GM12878 (cell line): Measurements from ENCODE around the gene KCNQ1OT1. TPM values are rescaled to one million over a fixed set of nuclear protein-coding genes. Genes with fewer than 3 reads are reported as not detected.

ENCODE experiments used
- ATAC-seq: fragments of 200-7000 bp; cut with Tn5 transposase; 3 replicates; pipeline ENCODE4 v1.9.1; 2020; ENCODE audit warnings: mild to moderate bottlenecking, moderate library complexity
- BruUV-seq: library from RNA; stranded (reverse); fragments of 400-500 nt; replicated peaks from 2 replicates; lab custom pipeline; 2021; lab: Mats Ljungman, UMichigan
- CTCF ChIA-PET: fragments of 300-600 bp; sonication (Branson Sonifier 250); formaldehyde crosslinking; extraction: SDS; loops from one replicate; lab custom pipeline; 2021; ENCODE audit warnings: inconsistent platforms; lab: Yijun Ruan, JAX
- POLR2A ChIA-PET: fragments of 350-600 bp; formaldehyde crosslinking; extraction: SDS; loops from one replicate; lab custom pipeline; 2021; ENCODE audit warnings: inconsistent platforms; lab: Charles Lee
- RAD21 ChIA-PET: fragments of 300-600 bp; sonication (Branson Sonifier 250); formaldehyde crosslinking; loops from one replicate; lab custom pipeline; 2023; ENCODE audit warnings: antibody characterized with exemption; ENCODE audit not compliant: unreplicated experiment; lab: Charles Lee
- SMC1A ChIA-PET: fragments of 300-600 bp; sonication (Branson Sonifier 250); formaldehyde crosslinking; loops from one replicate; lab custom pipeline; 2023; ENCODE audit not compliant: unreplicated experiment, uncharacterized antibody; lab: Charles Lee
- DNase-seq: peaks from one replicate; pipeline ENCODE4 v3.0.0-alpha.2; 2011; ENCODE audit warnings: low read depth, low spot score
- FAIRE-seq: peaks from 3 replicates; lab custom pipeline; 2011; peaks lifted over from hg19 to GRCh38; lab: Jason Lieb, UNC
- H2AFZ ChIP-seq: 2 replicates; pipeline ENCODE4 v1.6.0; 2011; ENCODE audit warnings: low read depth, low read length, control low read depth; ENCODE audit not compliant: control insufficient read depth
- H3K27ac ChIP-seq: 2 replicates; pipeline ENCODE4 v1.5.1; 2011; ENCODE audit warnings: control low read depth; ENCODE audit not compliant: control insufficient read depth, insufficient read depth
- H3K27me3 ChIP-seq, 2 experiments: replicated peaks in 1 of 2; 2 replicates each; pipeline versions ENCODE4 v1.6.0 to v1.6.1; 2011; ENCODE audit warnings: low read length in 1 of 2; ENCODE audit not compliant: control insufficient read depth in 2 of 2, insufficient read depth in 2 of 2
- H3K36me3 ChIP-seq, 2 experiments: 2 replicates each; pipeline ENCODE4 v1.5.1; 2011; ENCODE audit warnings: low read length in 1 of 2; ENCODE audit not compliant: control insufficient read depth in 2 of 2, insufficient read depth in 2 of 2
- H3K4me1 ChIP-seq: 2 replicates; pipeline ENCODE4 v1.6.1; 2011; ENCODE audit warnings: mild to moderate bottlenecking, low read length, moderate library complexity, mixed read lengths; ENCODE audit not compliant: control insufficient read depth, insufficient read depth
- H3K4me2 ChIP-seq: 2 replicates; pipeline ENCODE4 v1.6.0; 2011; ENCODE audit warnings: control low read depth; ENCODE audit not compliant: control insufficient read depth, insufficient read depth
- H3K4me3 ChIP-seq: fragments of 200-600 bp; sonication (generic); 2 replicates; pipeline ENCODE4 v1.5.1; 2016
- H3K79me2 ChIP-seq: 2 replicates; pipeline ENCODE4 v1.6.0; 2011; ENCODE audit warnings: low read length; ENCODE audit not compliant: control insufficient read depth, insufficient read depth
- H3K9ac ChIP-seq: 2 replicates; pipeline ENCODE4 v1.8.0; 2011; ENCODE audit warnings: low read length, control low read depth, mixed read lengths; ENCODE audit not compliant: control insufficient read depth, insufficient read depth
- H3K9me3 ChIP-seq: replicated peaks from 3 replicates; pipeline ENCODE4 v1.5.1; 2011; ENCODE audit warnings: mild to moderate bottlenecking, low read length; ENCODE audit not compliant: control insufficient read depth, insufficient read depth
- H4K20me1 ChIP-seq: 2 replicates; pipeline ENCODE4 v1.6.0; 2011; ENCODE audit not compliant: control insufficient read depth, insufficient read depth
- EP300 ChIP-seq, 2 experiments: fragments of 150-350 bp in 1 of 2; IDR thresholded peaks; 2 replicates each; pipeline ENCODE4 v1.6.1; 2011 to 2012; ENCODE audit warnings: low read depth in 2 of 2, low read length in 2 of 2, borderline replicate concordance in 1 of 2, improper control_type of control experiment in 1 of 2, inconsistent platforms in 1 of 2; ENCODE audit not compliant: control insufficient read depth in 1 of 2
- HCFC1 ChIP-seq: fragments of 150-350 bp; IDR thresholded peaks from 2 replicates; pipeline ENCODE4 v1.6.1; 2014; ENCODE audit warnings: low read length
- IRF3 ChIP-seq: fragments of 450-650 bp; IDR thresholded peaks from 2 replicates; pipeline ENCODE4 v1.6.1; 2014; ENCODE audit warnings: mild to moderate bottlenecking
- MEF2B ChIP-seq: fragments of 450-650 bp; IDR thresholded peaks from 2 replicates; pipeline ENCODE4 v1.6.1; 2018; ENCODE audit warnings: mild to moderate bottlenecking, moderate library complexity; ENCODE audit not compliant: partially characterized antibody, poor library complexity, severe bottlenecking
- NRF1 ChIP-seq: conservative IDR thresholded peaks from 2 replicates; pipeline ENCODE4 v1.6.1; 2011; ENCODE audit warnings: mild to moderate bottlenecking, low read depth, low read length, improper control_type of control experiment
- SKIL ChIP-seq: fragments of 450-650 bp; IDR thresholded peaks from 2 replicates; pipeline ENCODE4 v1.6.1; 2017; ENCODE audit warnings: mild to moderate bottlenecking, low read depth, inconsistent platforms; ENCODE audit not compliant: poor library complexity, severe bottlenecking
- TCF3 ChIP-seq: IDR thresholded peaks from 2 replicates; pipeline ENCODE4 v1.6.1; 2012; ENCODE audit warnings: low read depth, mild to moderate bottlenecking, low read length, borderline replicate concordance; ENCODE audit not compliant: insufficient read depth
- ZBTB4 ChIP-seq: fragments of 450-650 bp; formaldehyde crosslinking; IDR thresholded peaks from 2 replicates; pipeline ENCODE4 v1.4.0; 2022; ENCODE audit warnings: mild to moderate bottlenecking, moderate library complexity
- ZNF384 ChIP-seq: IDR thresholded peaks from 2 replicates; pipeline ENCODE4 v1.6.1; 2012; ENCODE audit warnings: low read depth, mild to moderate bottlenecking, low read length, improper control_type of control experiment, borderline replicate concordance
- WGBS: methylation state at CpG from one replicate; pipeline ENCODE4 v1.1.6; 2016; ENCODE audit warnings: low lambda C conversion rate; ENCODE audit not compliant: insufficient replicate concordance, insufficient coverage; ENCODE audit errors: missing lambda C conversion rate; 5-methylcytosine and 5-hydroxymethylcytosine counted together
- in situ Hi-C: fragments of 300-500 bp; cut with MboI; formaldehyde crosslinking; loops from 9 replicates; pipeline ENCODE4 v1.14.3; 2018; ENCODE audit warnings: mixed read lengths
- intact Hi-C: fragments of 100-400 bp; cut with micrococcal nuclease; formaldehyde crosslinking; loops from one replicate; pipeline ENCODE4 v1.14.2; 2022; ENCODE audit not compliant: unreplicated experiment
- polyA plus RNA-seq, 11 experiments: library from polyadenylated mRNA; depleted of rRNA in 4 of 11; unstranded in 6 of 11; stranded (reverse) in 5 of 11; fragments of >200 nt; fragmentation: Nextera tagmentation in 4 of 11; fragmentation: Illumina TruSeq in 1 of 11; extraction: Ambion mirVana in 4 of 11; extraction: Trizol in 1 of 11; gene quantifications; 1 replicate in 1 of 11; 2 replicates in 10 of 11; pipeline versions ENCODE4 v1.2.1 to v1.2.3, GENCODE V29; 2011 to 2016; ENCODE audit warnings: inconsistent platforms in 2 of 11, missing spikeins in 2 of 11, low read depth in 1 of 11
- total RNA-seq, 4 experiments: library from RNA; depleted of rRNA in 3 of 4; stranded (reverse); fragments of >200 nt in 3 of 4; fragmentation: Illumina TruSeq in 1 of 4; extraction: Trizol in 1 of 4; gene quantifications; 2 replicates each; pipeline versions ENCODE4 v1.2.1 to v1.2.3, GENCODE V29; 2013 to 2021
- TF ChIP-seq, protein P1 (sequence below): fragments of 450-650 bp; IDR thresholded peaks from 2 replicates; pipeline ENCODE4 v1.6.1; 2017; ENCODE audit warnings: mild to moderate bottlenecking

Gene KCNQ1OT1
- total and polyA plus RNA-seq, 10 of the 15 experiments (the other 5 are each of a cell fraction or from before 2014, with no cell fraction given), result 0.02 to 1.6 (median 0.41) TPM

DNA sequence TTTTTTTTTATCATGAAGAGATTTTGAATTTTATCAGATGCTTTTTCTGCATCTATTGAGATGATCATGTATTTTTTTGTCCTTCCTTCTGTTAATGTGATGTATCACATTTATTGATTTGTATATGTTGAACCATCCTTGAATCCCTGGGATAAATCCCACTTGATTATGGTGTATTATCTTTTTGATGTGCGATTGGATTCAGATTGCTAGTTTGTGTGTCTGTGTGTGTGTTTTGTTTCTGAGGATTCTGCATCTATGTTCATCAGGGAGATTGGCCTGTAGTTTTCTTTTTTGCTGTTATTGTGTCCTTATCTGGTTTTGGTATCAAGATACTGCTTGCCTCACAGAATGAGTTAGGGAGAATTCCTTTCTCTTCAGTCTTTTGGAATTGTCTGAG lies 52.6 kb downstream of the KCNQ1OT1 start (continued):
- TF ChIP-seq TCF3 (no peak), ZNF384 (no peak)
- TF ChIP-seq, protein P1, sequence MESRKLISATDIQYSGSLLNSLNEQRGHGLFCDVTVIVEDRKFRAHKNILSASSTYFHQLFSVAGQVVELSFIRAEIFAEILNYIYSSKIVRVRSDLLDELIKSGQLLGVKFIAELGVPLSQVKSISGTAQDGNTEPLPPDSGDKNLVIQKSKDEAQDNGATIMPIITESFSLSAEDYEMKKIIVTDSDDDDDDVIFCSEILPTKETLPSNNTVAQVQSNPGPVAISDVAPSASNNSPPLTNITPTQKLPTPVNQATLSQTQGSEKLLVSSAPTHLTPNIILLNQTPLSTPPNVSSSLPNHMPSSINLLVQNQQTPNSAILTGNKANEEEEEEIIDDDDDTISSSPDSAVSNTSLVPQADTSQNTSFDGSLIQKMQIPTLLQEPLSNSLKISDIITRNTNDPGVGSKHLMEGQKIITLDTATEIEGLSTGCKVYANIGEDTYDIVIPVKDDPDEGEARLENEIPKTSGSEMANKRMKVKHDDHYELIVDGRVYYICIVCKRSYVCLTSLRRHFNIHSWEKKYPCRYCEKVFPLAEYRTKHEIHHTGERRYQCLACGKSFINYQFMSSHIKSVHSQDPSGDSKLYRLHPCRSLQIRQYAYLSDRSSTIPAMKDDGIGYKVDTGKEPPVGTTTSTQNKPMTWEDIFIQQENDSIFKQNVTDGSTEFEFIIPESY, result no peak

DNA sequence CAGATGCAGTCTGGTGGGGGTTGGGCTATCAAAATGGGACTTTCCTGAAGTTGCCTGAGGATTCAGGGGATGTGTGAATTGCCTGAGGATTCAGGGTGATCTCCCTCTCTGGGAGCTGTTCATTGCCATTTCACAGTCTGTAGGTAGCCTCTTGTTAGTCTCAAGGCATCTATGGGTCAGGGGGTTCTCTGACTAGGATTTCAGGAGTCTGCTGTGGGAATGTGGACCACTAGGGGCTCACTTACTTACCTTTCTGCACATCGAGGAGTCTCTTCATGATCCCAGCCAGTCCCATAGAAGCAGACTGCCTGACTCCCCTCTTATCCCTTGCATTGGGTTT lies 54.0 kb downstream of the KCNQ1OT1 start:
- ChIA-PET RAD21 (no interaction called here), POLR2A (no interaction called here), SMC1A (no interaction called here), CTCF (no interaction called here)
- in situ Hi-C loops, result no loop called here
- no peaks in the 10 kb centered on the region for H4K20me1 ChIP-seq
- no TSS peak for BruUV-seq
- H3K9me3 ChIP-seq, result peaks cover 4% of the 10 kb centered on the region
- H3K36me3 ChIP-seq, result no peaks in the 10 kb centered on the region
- H3K4me2 ChIP-seq, result no peak overlapping the region
- H3K27me3 ChIP-seq, result no peaks in the 10 kb centered on the region; a peak in 1 of 4 replicates
- H3K9ac ChIP-seq, result no peak overlapping the region
- H3K4me3 ChIP-seq, result no peak overlapping the region
- intact Hi-C loops, result no loop called here
- no peaks in the 10 kb centered on the region for H3K4me1 ChIP-seq
- DNase-seq, result no peak
- H2AFZ ChIP-seq, result no peak overlapping the region
- no peak overlapping the region for H3K27ac ChIP-seq
- no peak for ATAC-seq
- H3K79me2 ChIP-seq, result no peaks in the 10 kb centered on the region
- no peak for FAIRE-seq
- 46% methylated on average over 1 of the region's 1 CpG for WGBS
- TF ChIP-seq MEF2B (no peak), IRF3 (no peak), EP300 (IDR thresholded peaks at IDR 0.05; ENCODE audit: borderline replicate concordance in 1 of 2, control insufficient read depth in 1 of 2, low read depth in 2 of 2, low read length in 2 of 2) (no peak), HCFC1 (no peak), NRF1 (no peak), SKIL (no peak), ZBTB4 (CRISPR knock-in tag) (no peak), TCF3 (no peak)
